ENCODE results near the gene EEF1G.

EEF1G gene

DNA sequence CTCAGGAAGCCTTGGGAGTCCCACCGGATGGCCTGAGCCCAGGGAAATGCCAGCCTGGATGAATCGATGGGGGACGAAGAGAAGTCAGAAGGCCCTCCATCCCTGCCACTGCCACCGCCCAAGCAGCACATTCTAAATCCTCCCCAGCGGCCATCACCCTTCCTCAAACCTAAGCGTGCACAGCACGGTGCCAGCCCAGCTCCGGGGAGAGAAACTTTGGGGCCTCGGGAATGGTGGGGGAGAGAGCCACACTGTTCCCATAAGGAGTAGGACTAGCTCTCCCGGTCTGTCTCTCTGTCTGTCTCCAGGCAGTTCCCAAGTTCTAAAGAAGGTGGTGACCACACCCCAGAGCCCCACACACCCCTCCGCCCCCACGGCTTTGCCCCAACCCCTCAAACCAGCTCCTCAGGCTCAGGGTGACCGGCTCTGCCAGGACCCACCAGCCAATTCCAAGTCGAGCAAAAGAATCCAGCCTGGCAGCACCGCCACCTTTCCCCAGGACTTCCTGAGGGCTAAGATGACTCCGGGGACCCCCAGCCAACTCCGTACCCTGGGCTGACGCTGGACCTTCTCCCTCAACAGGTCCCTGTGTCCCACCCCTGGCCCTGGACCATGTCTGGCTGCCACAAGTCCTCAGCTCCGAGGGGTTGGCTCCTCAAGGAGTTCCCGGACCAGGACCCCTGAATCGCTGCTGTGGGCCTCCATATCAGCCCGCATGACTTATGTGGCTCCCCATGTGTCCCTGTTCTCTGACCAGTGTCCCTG lies 29.8 kb downstream of the EEF1G start:
- peak overlapping the region; percentile 99 for H3K4me3 ChIP-seq (ENCODE audit: low read depth, low read length)
- TF ChIP-seq, protein P1, sequence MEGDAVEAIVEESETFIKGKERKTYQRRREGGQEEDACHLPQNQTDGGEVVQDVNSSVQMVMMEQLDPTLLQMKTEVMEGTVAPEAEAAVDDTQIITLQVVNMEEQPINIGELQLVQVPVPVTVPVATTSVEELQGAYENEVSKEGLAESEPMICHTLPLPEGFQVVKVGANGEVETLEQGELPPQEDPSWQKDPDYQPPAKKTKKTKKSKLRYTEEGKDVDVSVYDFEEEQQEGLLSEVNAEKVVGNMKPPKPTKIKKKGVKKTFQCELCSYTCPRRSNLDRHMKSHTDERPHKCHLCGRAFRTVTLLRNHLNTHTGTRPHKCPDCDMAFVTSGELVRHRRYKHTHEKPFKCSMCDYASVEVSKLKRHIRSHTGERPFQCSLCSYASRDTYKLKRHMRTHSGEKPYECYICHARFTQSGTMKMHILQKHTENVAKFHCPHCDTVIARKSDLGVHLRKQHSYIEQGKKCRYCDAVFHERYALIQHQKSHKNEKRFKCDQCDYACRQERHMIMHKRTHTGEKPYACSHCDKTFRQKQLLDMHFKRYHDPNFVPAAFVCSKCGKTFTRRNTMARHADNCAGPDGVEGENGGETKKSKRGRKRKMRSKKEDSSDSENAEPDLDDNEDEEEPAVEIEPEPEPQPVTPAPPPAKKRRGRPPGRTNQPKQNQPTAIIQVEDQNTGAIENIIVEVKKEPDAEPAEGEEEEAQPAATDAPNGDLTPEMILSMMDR (IDR thresholded peaks at IDR 0.05; ENCODE audit: low read depth, low read length): no peak

DNA sequence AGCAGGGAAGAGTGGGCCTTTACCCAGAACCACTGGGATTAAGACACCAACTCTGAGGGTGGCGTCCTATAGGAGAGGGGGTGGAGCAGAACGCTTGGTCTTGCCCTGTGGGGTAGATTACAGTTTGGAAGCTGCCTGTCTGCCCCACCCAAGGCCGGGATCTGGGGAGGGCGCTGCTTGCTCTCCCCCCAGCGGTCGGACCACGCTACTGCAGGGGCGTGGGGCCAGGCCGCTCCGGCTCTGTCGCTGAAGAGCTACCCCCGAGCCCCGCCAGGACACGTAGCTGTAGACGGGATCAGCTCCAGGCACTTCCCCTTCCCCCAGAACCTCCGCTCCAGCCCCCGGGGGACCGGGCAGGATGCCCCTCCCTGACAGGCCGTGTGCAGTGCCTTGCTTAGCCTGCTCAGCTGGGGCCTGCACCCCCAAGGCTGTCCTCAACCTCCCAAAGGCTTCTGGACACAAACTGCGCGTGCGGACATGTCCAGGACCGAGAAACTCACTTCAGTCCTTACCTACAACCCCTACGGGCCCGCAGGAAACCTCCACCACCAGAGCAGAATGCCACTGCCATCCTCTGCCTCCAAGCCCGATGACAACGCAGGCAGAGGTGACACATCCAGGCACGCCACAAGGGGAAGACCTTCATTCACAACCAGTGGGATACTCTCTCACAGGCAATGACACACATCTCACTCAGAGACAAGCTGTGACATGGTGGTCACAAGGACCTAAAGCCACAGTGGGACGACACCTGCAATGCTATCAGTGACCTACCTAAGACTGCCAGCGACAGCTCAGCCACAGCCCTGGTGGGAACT lies 30.7 kb downstream of the EEF1G start:
- TF ChIP-seq, protein P1 (IDR thresholded peaks at IDR 0.05; ENCODE audit: low read depth, low read length): peak; percentile 97

DNA sequence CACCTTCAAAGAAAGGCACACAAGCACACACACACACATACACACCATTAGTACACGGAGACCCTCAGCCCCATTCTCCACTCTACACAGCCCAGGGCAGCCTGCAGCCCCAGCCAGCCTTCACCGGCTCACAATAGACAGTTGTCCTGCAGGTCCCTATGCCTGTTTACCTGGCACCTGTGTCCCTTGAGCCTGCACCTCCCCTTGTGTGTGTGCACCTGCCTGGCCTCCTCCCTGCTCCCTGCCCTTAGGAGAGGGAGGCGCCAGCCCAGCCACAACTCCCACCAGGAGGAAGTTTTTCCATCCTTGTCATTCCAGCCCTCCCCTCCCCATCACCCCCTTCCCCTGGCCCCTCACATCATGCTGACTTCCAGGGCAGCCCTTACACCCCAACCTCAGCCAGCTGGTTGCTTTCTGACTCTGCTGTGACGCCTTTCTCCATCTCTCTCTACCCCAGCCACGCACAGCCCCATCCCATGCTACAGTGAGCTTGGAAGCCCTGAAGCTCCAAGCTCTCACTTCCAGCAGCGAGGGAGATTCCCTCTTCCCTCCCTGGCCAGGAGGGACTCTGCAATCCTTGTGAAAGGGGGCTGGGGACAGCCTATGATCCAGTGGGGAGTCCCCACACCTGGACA lies 31.5 kb downstream of the EEF1G start:
- TF ChIP-seq, protein P1 (IDR thresholded peaks at IDR 0.05; ENCODE audit: low read depth, low read length): no peak
- peak overlapping the region; percentile 99 for H3K4me3 ChIP-seq (ENCODE audit: low read depth, low read length)

More for the DNA sequence above, 30.7 kb downstream of the EEF1G start:
- peak overlapping the region; percentile 99 for H3K4me3 ChIP-seq (ENCODE audit: low read depth, low read length)

DNA sequence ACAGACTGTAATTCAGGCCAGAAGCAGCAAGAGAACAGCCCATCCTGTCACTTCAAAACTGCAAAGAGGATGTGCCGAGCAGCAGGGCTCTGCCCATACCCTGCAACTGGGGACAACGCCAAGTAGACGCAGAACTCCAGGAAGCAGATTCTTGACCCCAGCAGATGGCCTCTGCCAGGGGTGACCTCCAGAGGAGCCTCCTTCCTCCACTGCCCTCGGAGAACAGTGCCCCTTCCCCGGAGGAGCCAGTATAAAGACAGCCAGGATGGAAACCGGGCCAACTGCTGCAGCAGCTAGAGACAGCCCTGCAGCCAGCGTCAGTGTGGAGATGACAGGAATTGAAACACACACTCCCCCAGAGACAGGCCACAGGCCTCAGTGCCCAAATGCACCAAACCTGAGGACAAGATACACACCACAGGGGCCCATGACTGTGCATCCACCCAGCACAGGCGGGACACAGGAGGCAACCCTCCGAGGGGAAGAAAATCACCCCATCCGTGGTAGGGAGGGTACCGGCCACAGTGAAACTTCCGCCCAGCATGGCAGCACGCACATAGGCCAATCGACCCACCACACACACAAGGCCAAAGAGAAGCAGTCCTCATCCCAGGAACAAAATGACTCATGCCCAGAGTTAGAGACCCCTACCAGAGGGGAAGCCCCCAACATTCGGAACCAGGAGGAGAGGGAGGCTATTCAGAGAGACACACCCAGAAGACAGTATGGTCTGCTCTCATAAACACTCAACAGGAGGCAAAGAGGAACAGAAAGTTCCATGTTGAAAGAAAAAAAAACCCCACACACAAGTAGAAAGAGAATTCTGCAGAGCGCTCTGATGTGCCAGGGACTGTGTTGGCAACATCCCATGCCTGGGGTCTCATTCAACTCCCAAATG lies 32.6 kb downstream of the EEF1G start:
- peak overlapping the region; percentile 99 for H3K4me3 ChIP-seq (ENCODE audit: low read depth, low read length)
- TF ChIP-seq, protein P1 (IDR thresholded peaks at IDR 0.05; ENCODE audit: low read depth, low read length): no peak

DNA sequence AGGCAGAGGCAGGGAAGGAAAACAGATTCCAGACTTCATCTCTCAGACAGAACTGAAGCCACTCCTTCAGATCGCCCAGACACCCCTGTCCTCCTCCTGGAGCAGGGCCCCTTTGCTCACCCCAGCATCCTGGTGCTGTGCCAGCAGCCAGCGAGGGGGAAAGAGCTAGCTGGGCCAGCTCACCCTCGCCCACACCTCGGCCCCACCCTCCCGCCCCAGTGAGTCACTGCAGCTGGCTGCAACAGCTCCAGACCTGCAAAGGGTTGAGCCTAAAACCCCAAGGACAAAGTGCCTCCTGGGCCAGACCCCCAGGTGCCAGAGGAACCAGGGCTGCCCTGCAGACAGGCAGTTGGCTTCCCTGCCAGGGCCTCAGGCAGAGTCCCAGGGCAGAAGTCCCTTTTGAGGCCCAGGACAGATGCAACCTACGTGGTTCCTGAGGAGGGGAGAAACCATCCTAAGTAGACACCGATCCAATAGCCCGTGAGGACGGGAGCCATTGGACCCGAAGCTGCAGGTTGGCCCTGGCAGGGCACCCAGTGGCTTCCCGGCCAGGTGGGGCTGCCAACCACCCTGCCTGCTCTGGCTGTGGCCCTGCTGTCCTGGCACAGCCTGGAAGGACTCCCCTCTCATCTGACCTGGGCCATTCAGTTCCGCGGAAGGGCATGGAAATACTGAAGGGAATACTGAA lies 34.3 kb downstream of the EEF1G start:
- TF ChIP-seq, protein P1 (IDR thresholded peaks at IDR 0.05; ENCODE audit: low read depth, low read length): no peak
- peak overlapping the region; percentile 44 for H3K4me3 ChIP-seq (ENCODE audit: low read depth, low read length)

Measured in WI38 (cell line).